Gastrocnemius medialis (tissue), 4 donors: ENCODE measurements around the gene APLN.

Experiments
- CTCF ChIP-seq, 5 experiments: fragments of 450-650 bp in 3 of 5; fragments of 200-600 bp in 2 of 5; sonication (generic) in 2 of 5; IDR thresholded peaks in 4 of 5; conservative IDR thresholded peaks in 1 of 5; 1 replicate in 4 of 5; 2 replicates in 1 of 5; pipeline ENCODE4 v1.5.1; 2016 to 2019; ENCODE audit warnings: antibody characterized with exemption in 5 of 5, mild to moderate bottlenecking in 3 of 5, moderate library complexity in 3 of 5
- POLR2A ChIP-seq, 2 donors: fragments of 450-650 bp; IDR thresholded peaks; one replicate each; pipeline ENCODE4 v1.6.1; 2017; ENCODE audit warnings: antibody characterized with exemption in 2 of 2, mild to moderate bottlenecking in 2 of 2, moderate library complexity in 2 of 2

GRCh38 chrX:129631849-129632248, 22.9 kb downstream of the APLN start:
- TF ChIP-seq POLR2A (IDR thresholded peaks at IDR 0.05) (no peak), CTCF (IDR thresholded peaks at IDR 0.05 in 4 of 5, conservative IDR thresholded peaks at IDR 0.05 in 1 of 5) (no peak)
